IMR-90 (cell line): ENCODE measurements around the gene ZFP57. TPM values are rescaled to one million over a fixed set of nuclear protein-coding genes. Genes with fewer than 3 reads are reported as not detected.

Experiments
- ATAC-seq: fragments of 200-7000 bp; cut with Tn5 transposase; 2 replicates; pipeline ENCODE4 v1.9.1; 2020; ENCODE audit warnings: low read depth, mild to moderate bottlenecking, moderate library complexity
- BruUV-seq: library from RNA; stranded (reverse); fragments of 400-500 nt; replicated peaks from 2 replicates; lab custom pipeline; 2021; lab: Mats Ljungman, UMichigan
- CTCF ChIA-PET: fragments of 300-600 bp; formaldehyde crosslinking; extraction: SDS; loops from one replicate; lab custom pipeline; 2021; ENCODE audit warnings: antibody characterized with exemption; lab: Yijun Ruan, JAX
- POLR2A ChIA-PET: fragments of 300-600 bp; sonication (Branson Sonifier 250); formaldehyde crosslinking; loops from one replicate; lab custom pipeline; 2022; ENCODE audit warnings: antibody characterized with exemption; ENCODE audit not compliant: unreplicated experiment; lab: Charles Lee
- DNase-seq: peaks from one replicate; pipeline ENCODE4 v3.0.0; 2013
- H2AFZ ChIP-seq: replicated peaks from 2 replicates; pipeline ENCODE3; 2013; ENCODE audit warnings: low read length, mild to moderate bottlenecking; ENCODE audit not compliant: poor library complexity
- H2AK5ac ChIP-seq: 2 replicates; pipeline ENCODE4 v1.6.1; 2013; ENCODE audit warnings: low read depth, low read length, inconsistent platforms
- H2AK9ac ChIP-seq: replicated peaks from 2 replicates; pipeline ENCODE3; 2013; ENCODE audit warnings: mild to moderate bottlenecking, low read depth, low read length, moderate library complexity; ENCODE audit not compliant: poor library complexity
- H2BK120ac ChIP-seq: 2 replicates; pipeline ENCODE4 v1.6.1; 2013; ENCODE audit warnings: low read depth, low read length, inconsistent platforms
- H2BK15ac ChIP-seq: 3 replicates; pipeline ENCODE4 v1.6.1; 2013; ENCODE audit warnings: low read depth, low read length, inconsistent platforms
- H2BK20ac ChIP-seq: 2 replicates; pipeline ENCODE4 v1.6.1; 2013; ENCODE audit warnings: low read depth, mild to moderate bottlenecking, inconsistent platforms, low read length, moderate library complexity
- H2BK5ac ChIP-seq: 2 replicates; pipeline ENCODE4 v1.6.1; 2013; ENCODE audit warnings: mild to moderate bottlenecking, low read depth, low read length, inconsistent platforms; ENCODE audit not compliant: poor library complexity, severe bottlenecking
- H3K14ac ChIP-seq: replicated peaks from 2 replicates; pipeline ENCODE4 v1.6.1; 2013; ENCODE audit warnings: low read depth, low read length, inconsistent platforms
- H3K18ac ChIP-seq: 2 replicates; pipeline ENCODE4 v1.6.1; 2013; ENCODE audit warnings: low read depth, low read length, control low read depth
- H3K23ac ChIP-seq: 2 replicates; pipeline ENCODE4 v1.6.1; 2013; ENCODE audit warnings: low read depth, low read length, inconsistent platforms
- H3K27ac ChIP-seq: 2 replicates; pipeline ENCODE4 v1.5.1; 2013; ENCODE audit warnings: mild to moderate bottlenecking, control low read depth, low read length; ENCODE audit not compliant: insufficient read depth
- H3K27me3 ChIP-seq: 2 replicates; pipeline ENCODE4 v1.6.1; 2013; ENCODE audit warnings: low read length; ENCODE audit not compliant: control insufficient read depth, insufficient read depth
- H3K36me3 ChIP-seq: 2 replicates; pipeline ENCODE4 v1.6.1; 2013; ENCODE audit warnings: low read length, mixed read lengths; ENCODE audit not compliant: control insufficient read depth, insufficient read depth
- H3K4ac ChIP-seq: 2 replicates; pipeline ENCODE4 v1.6.1; 2013; ENCODE audit warnings: low read depth, low read length, inconsistent platforms
- H3K4me1 ChIP-seq: 2 replicates; pipeline ENCODE4 v1.6.1; 2013; ENCODE audit warnings: low read length, mixed read lengths; ENCODE audit not compliant: control insufficient read depth, insufficient read depth
- H3K4me2 ChIP-seq: 2 replicates; pipeline ENCODE4 v1.6.1; 2013; ENCODE audit warnings: low read depth, mild to moderate bottlenecking, control low read depth, low read length, moderate library complexity
- H3K4me3 ChIP-seq: 2 replicates; pipeline ENCODE4 v1.5.1; 2013; ENCODE audit warnings: low read depth, mild to moderate bottlenecking, control low read depth, low read length, moderate library complexity; ENCODE audit not compliant: insufficient read depth
- H3K56ac ChIP-seq: 2 replicates; pipeline ENCODE4 v1.6.1; 2013; ENCODE audit warnings: low read length, inconsistent platforms; ENCODE audit not compliant: insufficient read depth; ENCODE audit errors: extremely low read depth
- H3K79me1 ChIP-seq, 2 experiments: 2 replicates each; pipeline ENCODE4 v1.6.1; 2013; ENCODE audit warnings: low read length in 2 of 2, inconsistent platforms in 1 of 2, low read depth in 1 of 2
- H3K9ac ChIP-seq: 2 replicates; pipeline ENCODE4 v1.6.1; 2013; ENCODE audit warnings: low read depth, low read length, control low read depth
- H3K9me1 ChIP-seq: 2 replicates; pipeline ENCODE4 v1.6.1; 2013; ENCODE audit warnings: low read length, inconsistent platforms; ENCODE audit not compliant: insufficient read depth
- H3K9me3 ChIP-seq: 2 replicates; pipeline ENCODE4 v1.6.1; 2013; ENCODE audit warnings: low read length; ENCODE audit not compliant: control insufficient read depth, insufficient read depth
- H4K20me1 ChIP-seq: 2 replicates; pipeline ENCODE4 v1.6.1; 2013; ENCODE audit warnings: low read length, inconsistent platforms; ENCODE audit not compliant: insufficient read depth
- H4K5ac ChIP-seq: 2 replicates; pipeline ENCODE4 v1.6.1; 2013; ENCODE audit warnings: mild to moderate bottlenecking, low read depth, low read length, control low read depth
- H4K8ac ChIP-seq, 2 experiments: 2 replicates each; pipeline ENCODE4 v1.6.1; 2013; ENCODE audit warnings: low read depth in 2 of 2, low read length in 2 of 2, control low read depth in 1 of 2, inconsistent platforms in 1 of 2
- H4K91ac ChIP-seq: 2 replicates; pipeline ENCODE4 v1.6.1; 2013; ENCODE audit warnings: low read depth, low read length, inconsistent platforms; ENCODE audit not compliant: insufficient read depth
- CEBPB ChIP-seq: IDR thresholded peaks from 2 replicates; pipeline ENCODE4 v1.6.1; 2012; ENCODE audit warnings: low read depth, low read length, improper control_type of control experiment
- FOS ChIP-seq: fragments of 150-350 bp; IDR thresholded peaks from 2 replicates; pipeline ENCODE4 v1.6.1; 2016; ENCODE audit warnings: low read depth, low read length
- MAFK ChIP-seq: IDR thresholded peaks from 2 replicates; pipeline ENCODE4 v1.6.1; 2012; ENCODE audit warnings: low read depth, low read length, improper control_type of control experiment
- NFE2L2 ChIP-seq: fragments of 150-350 bp; IDR thresholded peaks from 2 replicates; pipeline ENCODE4 v1.6.1; 2016; ENCODE audit warnings: low read depth, mild to moderate bottlenecking, low read length
- RAD21 ChIP-seq: IDR thresholded peaks from 2 replicates; pipeline ENCODE4 v1.6.1; 2012; ENCODE audit warnings: low read length, improper control_type of control experiment
- SMC3 ChIP-seq: fragments of 150-350 bp; IDR thresholded peaks from 2 replicates; pipeline ENCODE4 v1.6.1; 2016; ENCODE audit warnings: low read depth, mild to moderate bottlenecking, antibody characterized with exemption, low read length, moderate library complexity
- USF2 ChIP-seq: fragments of 150-350 bp; IDR thresholded peaks from 2 replicates; pipeline ENCODE4 v1.6.1; 2017; ENCODE audit warnings: mild to moderate bottlenecking, antibody characterized with exemption, low read length, low read depth
- WGBS, 2 experiments: methylation state at CpG; one replicate each; pipeline versions ENCODE4 v1.1.5 to v1.1.7; 2013; ENCODE audit warnings: missing lambda C conversion rate in 2 of 2; ENCODE audit not compliant: insufficient read length in 1 of 2; ENCODE audit errors: extremely low coverage in 2 of 2; 5-methylcytosine and 5-hydroxymethylcytosine counted together
- dilution Hi-C: fragments of 300-500 bp; cut with HindIII; formaldehyde crosslinking; loops from one replicate; pipeline ENCODE4 v1.14.3; 2018; ENCODE audit warnings: low sequenced_read_pairs; ENCODE audit not compliant: unreplicated experiment
- in situ Hi-C: fragments of 300-500 bp; cut with MboI; formaldehyde crosslinking; loops from 3 replicates; pipeline ENCODE4 v1.14.3; 2019; ENCODE audit warnings: low sequenced_read_pairs, inconsistent platforms, mixed read lengths
- intact Hi-C: fragments of 100-400 bp; cut with micrococcal nuclease; formaldehyde crosslinking; loops from 2 replicates; pipeline ENCODE4 v1.10.0; 2022
- polyA plus RNA-seq, 3 experiments: library from polyadenylated mRNA; depleted of rRNA; stranded (reverse); fragments of >200 nt; gene quantifications; 2 replicates each; pipeline ENCODE4 v1.2.3, GENCODE V29; 2012; ENCODE audit warnings: low replicate concordance in 1 of 3
- total RNA-seq: library from RNA; depleted of rRNA; stranded (reverse); fragments of >200 nt; gene quantifications from 2 replicates; pipeline ENCODE4 v1.2.3, GENCODE V29; 2012

The ZFP57 gene
- total and polyA plus RNA-seq, 2 of the 4 experiments (the other 2 are of a cell fraction): not detected

- no peak overlapping the region for H3K27ac ChIP-seq
- 84% methylated on average over 8 of the region's 13 CpGs; no CpG with 5 or more reads in 1 of the 2 experiments for WGBS, 2 experiments
- no peak overlapping the region for H3K4me2 ChIP-seq
- no peak overlapping the region for H4K91ac ChIP-seq
- H4K8ac ChIP-seq: no peak overlapping the region
- no peak overlapping the region for H2BK5ac ChIP-seq
- H3K14ac ChIP-seq: no peak overlapping the region
- POLR2A ChIA-PET: no interaction called here
- H2BK20ac ChIP-seq: no peak overlapping the region
- H3K56ac ChIP-seq: no peak overlapping the region
- H4K20me1 ChIP-seq: no peaks in the 10 kb centered on the region
- H2AFZ ChIP-seq: no peak overlapping the region
- no peaks in the 10 kb centered on the region for H3K27me3 ChIP-seq
- no peak overlapping the region for H3K4me3 ChIP-seq
- H3K18ac ChIP-seq: no peak overlapping the region
- no peak overlapping the region for H2BK120ac ChIP-seq
- H2BK15ac ChIP-seq: no peak overlapping the region
- ATAC-seq: no peak
- no peak overlapping the region for H3K4ac ChIP-seq
- no peak overlapping the region for H2AK5ac ChIP-seq
- no peak overlapping the region for H4K5ac ChIP-seq
- no peaks in the 10 kb centered on the region for H3K9me1 ChIP-seq
- H3K9ac ChIP-seq: no peak overlapping the region
- H3K9me3 ChIP-seq: no peaks in the 10 kb centered on the region
- no peak for DNase-seq
- no peak for TF ChIP-seq SMC3
- no peak for TF ChIP-seq USF2
- TF ChIP-seq CEBPB: no peak
- no peak for TF ChIP-seq NFE2L2
- no peak for TF ChIP-seq RAD21
- TF ChIP-seq FOS: no peak
- no peak for TF ChIP-seq MAFK
- intact Hi-C loops (no loop called here), in situ Hi-C loops (no loop called here), dilution Hi-C loops (no loop called here)
- CTCF ChIA-PET: no interaction called here
- H3K36me3 ChIP-seq: no peaks in the 10 kb centered on the region
- no peaks in the 10 kb centered on the region for H3K79me1 ChIP-seq
- no peak overlapping the region for H3K23ac ChIP-seq
- H2AK9ac ChIP-seq: no peak overlapping the region
- no TSS peak for BruUV-seq
- no peaks in the 10 kb centered on the region for H3K4me1 ChIP-seq
These were observed 990 bp downstream of the ZFP57 start for GRCh38 chr6:29679962-29680361.
